ENCODE measurements around the gene CLSTN1. TPM values are rescaled to one million over a fixed set of nuclear protein-coding genes. Genes with fewer than 3 reads are reported as not detected.

CLSTN1 gene
- total RNA-seq, 2 donors from 2014 or later, result 62.5 to 64.1 TPM

GRCh38 chr1:9706178-9706577 is 117.6 kb downstream of the CLSTN1 start:
- DNase-seq (no peak), ATAC-seq (no peak)
- intact Hi-C loops (cut with DNase I), result no loop called here

DNA sequence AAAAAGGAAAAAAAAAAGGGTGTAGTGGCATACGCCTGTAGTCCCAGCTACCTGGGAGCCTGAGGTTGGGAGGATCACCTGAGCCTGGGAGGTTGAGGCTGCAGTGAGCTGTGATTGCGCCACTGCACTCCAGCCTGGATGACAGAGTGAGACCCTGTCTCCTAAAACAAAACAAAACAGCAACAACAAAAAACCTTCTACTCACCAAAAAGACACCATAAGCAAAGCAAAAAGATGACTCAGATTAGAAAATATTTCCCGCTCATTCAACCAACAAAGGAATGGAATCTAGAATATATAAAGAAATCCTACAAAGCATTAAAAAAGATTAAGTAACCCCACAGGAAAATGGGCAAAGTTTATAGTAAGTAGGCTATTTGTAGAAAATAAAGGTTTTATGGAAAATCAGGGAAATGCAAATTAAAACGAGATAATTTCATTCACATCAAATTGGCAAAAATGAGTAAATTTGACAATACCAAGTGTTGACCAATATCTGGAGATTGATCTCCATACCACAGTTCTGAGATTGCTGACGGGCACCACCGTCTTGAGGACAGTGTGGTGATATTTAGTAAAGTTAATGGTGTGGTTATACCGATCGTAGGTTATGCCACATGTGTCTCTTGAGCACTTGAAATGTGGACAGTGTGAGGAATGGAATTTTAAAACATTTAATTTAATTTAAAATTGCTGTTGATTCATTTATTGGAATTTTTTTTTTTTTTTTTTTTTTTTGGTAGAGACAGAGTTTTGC is 118.2 kb downstream of the CLSTN1 start:
- ATAC-seq (no peak), DNase-seq (no peak)
- intact Hi-C loops (cut with DNase I), result no loop called here

- ATAC-seq, result no peak
- intact Hi-C loops (cut with DNase I), result no loop called here
- no peak for DNase-seq
Observed at GRCh38 chr1:9703681-9704080, 120.1 kb downstream of the CLSTN1 start.

GRCh38 chr1:9703165-9703509 is 120.6 kb downstream of the CLSTN1 start:
- intact Hi-C loops (cut with DNase I), result no loop called here
- DNase-seq (no peak), ATAC-seq (no peak)

GRCh38 chr1:9701665-9702064 is 122.1 kb downstream of the CLSTN1 start:
- ATAC-seq (no peak), DNase-seq (no peak)
- intact Hi-C loops (cut with DNase I), result no loop called here

DNA sequence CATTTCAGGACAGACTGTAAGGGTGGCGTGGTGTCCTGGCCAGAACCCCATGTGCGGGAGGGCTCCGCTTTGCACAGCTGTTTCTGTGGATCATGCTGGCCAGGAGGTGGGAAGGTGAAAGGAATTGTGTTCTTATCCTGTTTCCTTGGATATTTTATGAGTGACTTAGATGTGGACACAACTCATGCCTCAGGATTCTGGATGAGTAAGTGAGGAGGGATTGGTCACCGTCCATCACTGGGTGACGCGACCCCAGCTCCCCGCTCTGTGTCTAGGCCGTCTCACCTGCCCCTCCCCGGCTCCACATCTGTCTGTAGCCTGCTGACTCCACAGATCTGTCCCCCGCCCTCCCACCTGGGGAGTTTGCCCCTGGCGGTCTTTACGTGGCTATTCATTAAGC is 123.4 kb downstream of the CLSTN1 start:
- intact Hi-C loops (cut with DNase I), result no loop called here
- no peak for DNase-seq

DNA sequence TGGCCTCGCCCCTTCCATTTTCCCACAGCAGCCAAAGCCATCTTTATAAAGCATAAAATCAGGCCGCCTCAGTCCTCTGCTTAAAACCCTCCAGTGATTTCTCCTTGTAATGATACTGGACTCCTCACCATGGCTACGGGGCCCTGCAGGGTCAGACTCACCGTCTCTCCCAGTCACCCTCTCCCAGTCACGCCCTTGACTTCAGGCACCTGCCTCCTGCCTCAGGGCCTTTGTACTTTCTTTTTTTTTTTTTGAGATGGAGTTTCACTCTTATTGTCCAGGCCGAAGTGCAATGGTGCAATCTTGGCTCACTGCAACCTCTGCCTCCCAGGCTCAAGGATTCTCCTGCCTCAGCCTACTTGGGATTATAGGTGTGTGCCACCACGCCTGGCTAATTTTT is 124.4 kb downstream of the CLSTN1 start:
- intact Hi-C loops (cut with DNase I), result no loop called here
- no peak for DNase-seq
- no peak for ATAC-seq

More for the DNA sequence above, 123.4 kb downstream of the CLSTN1 start:
- ATAC-seq, result peak in 1 of 2 donors; percentile 22

DNA sequence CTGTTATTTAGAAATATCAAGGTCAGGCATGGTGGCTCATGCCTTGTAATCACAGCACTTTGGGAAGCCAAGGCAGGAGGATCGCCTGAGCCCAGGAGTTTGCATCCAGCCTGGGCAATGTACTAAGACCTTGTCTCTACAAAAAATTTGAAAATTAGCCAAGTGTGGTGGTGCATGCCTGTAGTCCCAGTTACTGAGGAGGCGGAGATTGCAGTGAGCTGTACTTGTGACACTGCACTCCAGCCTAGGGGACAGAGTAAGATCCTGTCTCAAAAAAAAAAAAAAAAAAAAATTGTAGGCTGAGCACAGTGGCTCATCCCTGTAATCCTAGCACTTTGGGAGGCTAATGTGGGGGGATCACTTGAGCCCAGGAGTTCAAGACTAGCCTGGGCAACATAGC is 127.0 kb downstream of the CLSTN1 start:
- DNase-seq (no peak), ATAC-seq (no peak)
- intact Hi-C loops (cut with DNase I), result no loop called here

GRCh38 chr1:9691691-9692090 is 132.1 kb downstream of the CLSTN1 start:
- intact Hi-C loops (cut with DNase I), result no loop called here
- DNase-seq (no peak), ATAC-seq (no peak)

DNA sequence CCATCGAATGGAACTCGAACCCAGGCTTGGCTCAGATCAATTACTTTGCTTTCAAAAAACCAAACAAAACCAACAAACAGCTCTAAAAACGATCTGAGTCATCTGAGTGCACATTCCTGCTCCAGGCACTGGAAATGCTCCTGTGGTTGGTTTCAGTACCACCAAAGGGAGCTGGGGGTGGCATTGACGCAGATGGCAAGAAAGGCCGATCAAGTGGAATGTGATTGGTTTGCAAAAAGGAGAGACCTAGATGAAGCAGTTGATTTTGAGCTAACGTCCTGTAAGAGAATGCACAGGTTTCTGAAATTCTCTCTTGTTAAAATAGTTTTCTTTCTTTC is 132.7 kb downstream of the CLSTN1 start:
- DNase-seq, result no peak
- intact Hi-C loops (cut with DNase I), result no loop called here
- ATAC-seq, result no peak

DNA sequence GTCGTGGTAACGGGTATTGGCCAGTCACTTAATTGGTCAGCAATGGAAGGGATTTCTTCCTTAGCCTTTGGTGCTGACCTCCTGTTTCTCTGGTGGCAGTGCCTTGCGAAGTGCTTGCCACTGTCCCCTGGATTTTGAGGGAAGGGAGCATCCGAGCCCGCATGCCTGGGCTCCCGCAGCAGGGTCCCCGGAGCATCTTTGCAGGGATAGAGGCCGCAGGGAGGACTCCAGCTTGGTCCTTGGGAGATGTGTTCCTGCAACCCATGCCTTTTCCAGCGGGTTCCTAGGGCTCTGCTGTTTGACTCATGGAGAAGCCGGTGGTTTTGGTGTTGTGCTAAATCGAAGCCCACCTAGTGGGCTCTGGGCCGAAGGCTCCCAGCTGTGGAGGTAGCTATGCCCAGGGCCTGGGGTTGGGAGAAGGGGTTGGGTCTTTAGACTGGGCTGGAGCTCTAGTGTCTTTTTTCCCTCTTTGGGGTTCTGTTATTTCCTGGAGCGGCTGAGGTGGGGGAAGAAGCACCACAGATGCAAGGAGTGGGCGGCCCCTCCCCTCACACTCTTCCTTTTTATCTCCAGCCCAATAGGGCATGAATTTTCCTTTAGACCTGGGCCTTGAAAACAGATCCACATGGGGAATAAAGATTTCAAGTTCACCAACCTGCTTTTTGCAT is 133.2 kb downstream of the CLSTN1 start:
- intact Hi-C loops (cut with DNase I), result no loop called here
- no peak for ATAC-seq
- no peak for DNase-seq

DNA sequence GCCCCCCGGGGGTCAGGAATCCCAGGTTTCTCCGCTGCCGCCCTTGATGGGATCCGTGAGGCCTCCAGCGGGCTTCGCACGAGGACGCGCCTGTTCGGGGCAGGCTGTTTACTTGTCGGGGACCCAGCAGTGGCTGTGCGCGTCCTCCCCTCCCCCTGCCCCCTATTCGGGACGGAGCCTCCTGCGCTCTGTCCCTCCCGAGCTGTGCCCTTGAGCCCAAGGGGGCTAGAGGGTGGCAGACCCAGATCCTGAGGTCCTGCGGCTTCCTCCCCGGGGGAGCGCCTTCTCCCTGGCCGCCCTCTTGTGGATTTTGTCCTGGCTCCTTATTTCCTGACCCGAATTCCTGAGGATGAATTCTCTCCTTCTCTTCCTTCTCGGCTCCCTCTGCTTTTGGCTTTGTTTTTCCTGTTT is 133.8 kb downstream of the CLSTN1 start:
- ATAC-seq (peak; percentile 26 to 36), DNase-seq (peak; percentile 45)
- intact Hi-C loops (cut with DNase I), result no loop called here

- ATAC-seq (peak; percentile 88 to 94), DNase-seq (peak; percentile 89)
- intact Hi-C loops (cut with DNase I), result no loop called here
Observed at GRCh38 chr1:9689011-9689706, 134.6 kb downstream of the CLSTN1 start.

DNA sequence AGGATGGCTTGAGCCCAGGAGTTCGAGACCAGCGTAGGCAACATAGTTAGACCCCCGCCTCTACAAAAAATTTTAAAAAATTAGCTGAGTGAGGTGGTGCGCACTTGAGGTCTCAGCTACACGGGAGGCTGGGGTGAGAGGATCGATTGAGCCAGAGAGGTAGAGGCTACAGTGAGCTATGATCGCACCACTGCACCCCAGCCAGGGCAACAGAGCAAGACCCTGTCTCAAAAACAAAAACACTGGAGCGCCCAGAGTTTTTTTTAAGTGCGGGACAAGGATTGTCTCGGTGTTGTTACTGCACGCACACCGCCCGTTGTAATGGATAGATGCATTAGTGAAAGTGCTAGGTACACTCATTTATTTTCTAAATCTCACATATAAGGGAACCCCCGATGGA is 135.2 kb downstream of the CLSTN1 start:
- ATAC-seq (no peak), DNase-seq (no peak)
- intact Hi-C loops (cut with DNase I), result no loop called here

DNA sequence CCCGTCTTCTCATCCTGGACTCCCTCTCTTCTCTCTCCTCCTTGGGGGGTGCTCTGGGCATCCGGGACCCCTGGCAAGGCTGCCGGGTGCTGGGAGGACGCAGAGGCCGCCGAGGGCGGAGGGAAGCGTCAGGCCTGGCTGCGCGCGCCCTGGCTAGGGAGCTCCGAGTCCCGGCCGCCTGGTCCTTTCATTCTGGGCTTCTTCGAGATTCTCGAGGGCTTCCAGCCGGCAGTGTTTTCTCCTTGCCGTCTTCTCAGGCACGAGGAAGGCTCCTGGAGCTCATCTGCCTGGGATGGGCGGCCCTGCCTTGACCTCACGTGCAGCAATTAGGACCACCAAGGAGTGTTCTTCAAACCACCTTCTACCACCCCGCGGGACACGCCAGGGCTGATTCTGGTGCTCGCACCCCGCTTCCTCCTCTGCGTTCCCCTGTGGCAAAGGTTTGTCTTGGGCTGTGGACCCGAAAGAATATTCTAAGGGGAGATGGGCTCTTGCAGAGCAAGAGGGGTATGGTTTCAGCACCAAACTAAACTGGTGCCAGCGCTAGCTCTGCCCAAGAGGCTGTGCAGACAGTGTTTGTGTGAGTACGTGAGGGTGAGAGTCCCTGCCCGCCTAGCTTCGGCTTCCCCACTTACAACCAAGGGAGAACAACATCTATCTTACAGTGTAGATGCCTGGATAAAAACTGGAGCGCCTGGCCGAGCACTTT is 135.7 kb downstream of the CLSTN1 start:
- DNase-seq, result peak; percentile 40
- peak; percentile 6 to 39 for ATAC-seq
- intact Hi-C loops (cut with DNase I), result no loop called here

DNA sequence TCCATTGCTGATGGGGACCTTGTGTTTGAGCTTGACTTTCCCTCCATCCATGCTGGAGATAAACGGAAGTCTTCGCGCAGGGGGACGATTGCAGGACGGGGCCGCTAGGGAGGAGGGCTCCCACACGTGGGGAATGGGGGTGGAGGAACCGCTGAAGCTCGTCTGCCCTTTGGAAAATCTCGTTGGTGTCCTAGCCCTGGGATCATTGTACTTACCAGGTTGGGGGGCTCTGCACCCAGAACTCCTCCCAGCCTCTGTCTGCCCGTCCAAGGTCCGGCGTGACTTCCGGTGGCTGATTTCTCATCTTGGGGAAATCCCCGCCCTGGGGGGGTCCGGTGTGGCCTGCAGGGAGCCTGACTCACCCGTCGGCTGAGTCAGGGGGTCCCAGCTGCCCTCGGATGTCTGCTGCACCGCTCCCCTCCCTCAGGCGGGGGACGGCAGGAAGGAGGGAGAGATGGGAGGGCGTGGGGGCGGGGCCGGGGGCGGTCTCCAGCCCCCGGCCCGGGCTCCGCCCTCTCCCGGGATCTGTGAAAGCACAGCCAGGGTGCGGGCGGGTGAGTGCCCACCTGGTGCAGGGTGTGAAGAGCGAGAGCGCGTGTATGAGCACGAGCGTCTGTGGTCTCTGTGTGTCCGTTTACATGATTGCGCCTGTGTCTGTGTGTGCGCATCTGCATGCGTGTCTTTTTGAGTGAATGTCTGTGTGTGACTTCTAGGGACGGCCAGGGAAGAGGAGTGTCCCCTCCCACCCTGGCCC is 136.5 kb downstream of the CLSTN1 start:
- ATAC-seq (peak; percentile 38 to 73), DNase-seq (peak; percentile 60)
- intact Hi-C loops (cut with DNase I), result no loop called here

DNA sequence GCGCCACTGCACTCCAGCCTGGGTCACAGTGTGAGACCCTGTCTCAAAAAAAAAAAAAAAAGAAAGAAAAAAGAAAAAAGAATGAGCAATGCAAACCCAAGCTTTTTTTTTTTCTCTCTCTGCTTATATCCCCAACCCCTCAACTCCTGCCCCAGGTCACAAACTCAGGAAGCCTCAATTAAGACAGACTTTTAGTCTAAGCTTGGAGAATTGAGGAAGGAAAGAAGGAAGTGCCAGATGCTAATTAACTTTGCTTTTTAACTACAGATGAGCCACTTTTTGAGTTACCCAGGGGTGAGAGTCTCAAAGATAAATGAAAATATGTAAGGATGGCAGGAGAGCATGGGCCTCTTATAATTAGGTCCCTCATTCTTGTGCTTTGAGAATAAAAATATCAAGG is 139.0 kb downstream of the CLSTN1 start:
- intact Hi-C loops (cut with DNase I), result no loop called here
- no peak for DNase-seq
- no peak for ATAC-seq

DNA sequence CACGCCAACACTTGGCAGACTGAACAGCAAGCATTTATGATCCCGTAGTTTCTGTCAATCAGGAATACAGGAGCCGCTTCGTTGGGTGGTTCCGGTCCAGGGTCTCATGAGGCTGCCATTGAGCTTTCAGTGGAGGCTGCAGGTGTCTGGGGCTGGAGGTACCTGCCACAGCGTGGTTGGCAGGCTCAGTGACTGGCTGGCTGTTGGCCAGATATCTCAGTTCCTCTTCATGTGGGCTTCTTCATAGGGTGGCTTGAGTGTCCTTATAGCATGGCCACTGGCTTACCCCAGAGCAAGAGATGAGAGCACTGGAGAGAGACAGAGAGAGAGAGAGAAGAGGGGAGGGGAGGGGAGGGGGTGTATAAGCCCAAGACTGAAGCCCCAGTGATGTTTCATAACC is 142.9 kb downstream of the CLSTN1 start:
- intact Hi-C loops (cut with DNase I), result no loop called here
- DNase-seq (no peak), ATAC-seq (no peak)

DNA sequence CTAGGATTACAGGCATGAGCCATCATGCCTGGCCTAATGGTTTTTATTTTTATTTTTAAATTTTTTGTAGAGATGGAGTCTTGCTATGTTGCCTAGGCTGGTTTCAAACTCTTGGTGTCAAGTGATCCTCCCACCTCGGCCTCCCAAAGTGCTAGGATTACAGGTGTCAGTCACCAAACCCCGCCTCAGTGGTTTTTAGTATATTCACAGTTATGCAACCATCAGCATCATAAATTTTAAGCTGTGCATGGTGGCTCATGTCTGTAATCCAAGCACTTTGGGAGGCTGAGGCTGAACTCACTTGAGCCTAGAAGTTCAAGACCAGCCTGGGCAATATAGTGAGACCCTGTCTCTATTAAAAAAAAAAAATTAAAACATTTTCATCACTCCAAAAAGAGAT is 143.7 kb downstream of the CLSTN1 start:
- intact Hi-C loops (cut with DNase I), result no loop called here
- ATAC-seq (no peak), DNase-seq (no peak)
